T-helper 2 cell treated with Interferon-gamma antibody and Interleukin-4, amounts not matched to agents 5 μg/mL and 100 μg/mL, for 36 hours (primary cell): ENCODE results near the gene RNF31.

Experiments used
- DNase-seq: peaks from one replicate; pipeline ENCODE4 v3.0.0; 2021; ENCODE audit warnings: low spot score
- H3K27ac Mint-ChIP-seq: one replicate; pipeline ENCODE4 v1.8.0; 2021; ENCODE audit warnings: mild to moderate bottlenecking, mixed read lengths
- H3K27me3 Mint-ChIP-seq: one replicate; pipeline ENCODE4 v1.8.0; 2021; ENCODE audit warnings: low read depth, mixed read lengths
- H3K36me3 Mint-ChIP-seq: one replicate; pipeline ENCODE4 v1.8.0; 2021; ENCODE audit warnings: low read depth, mixed read lengths
- H3K4me1 Mint-ChIP-seq: one replicate; pipeline ENCODE4 v1.8.0; 2021; ENCODE audit warnings: low read depth, mixed read lengths
- H3K4me3 Mint-ChIP-seq: one replicate; pipeline ENCODE4 v1.8.0; 2022; ENCODE audit warnings: mild to moderate bottlenecking, moderate library complexity, mixed read lengths
- H3K9me3 Mint-ChIP-seq: one replicate; pipeline ENCODE4 v1.8.0; 2021; ENCODE audit warnings: mixed read lengths

The RNF31 gene

DNA sequence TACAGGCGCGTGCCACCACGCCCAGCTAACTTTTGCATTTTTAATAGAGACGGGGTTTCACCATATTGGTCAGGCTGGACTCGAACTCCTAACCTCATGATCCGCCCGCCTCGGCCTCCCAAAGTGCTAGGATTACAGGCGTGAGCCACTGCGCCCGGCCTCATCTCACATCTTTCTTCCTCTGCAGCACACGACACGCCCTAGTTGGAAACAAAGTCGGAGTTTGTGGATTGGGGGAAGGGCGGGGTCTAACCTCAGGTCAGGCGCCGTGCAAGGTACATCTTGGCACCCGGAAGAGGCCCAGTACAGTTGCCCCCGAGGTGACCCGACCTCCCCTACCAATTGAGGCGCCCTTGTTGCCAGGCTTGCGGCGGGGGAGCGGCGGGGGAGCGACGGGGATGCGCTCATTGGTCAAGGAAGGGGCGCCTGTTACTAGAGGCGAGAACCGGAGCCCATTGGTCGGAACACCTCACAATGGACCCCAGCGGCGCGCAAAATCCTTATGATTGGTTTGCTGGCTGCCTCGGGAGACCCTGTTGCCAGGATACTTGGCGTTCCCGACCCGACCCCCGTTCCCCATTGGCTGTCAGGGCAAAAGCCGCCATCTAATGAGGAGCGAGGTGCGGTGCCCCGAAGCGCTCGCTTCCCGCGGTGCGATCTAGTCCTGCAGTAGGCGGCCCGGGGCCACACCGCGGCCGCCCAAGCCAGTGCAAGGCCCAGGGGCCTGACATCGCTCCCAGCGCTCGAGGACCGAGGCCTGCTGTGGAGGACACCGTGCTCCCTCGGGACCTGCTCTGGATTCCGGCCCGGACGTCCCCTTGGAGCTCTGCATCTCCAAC lies 24.3 kb downstream of the RNF31 start, which contains the start of gene REC8:
TSS of gene REC8 (plus strand) at position 659 of the 839 bp plus-strand sequence. CDS start 473 bp downstream, outside the sequence.
- H3K36me3 Mint-ChIP-seq: peaks cover 61% of the 10 kb centered on the region
- peak within 1 kb of the TSS; percentile 80 for H3K27ac Mint-ChIP-seq
- H3K4me1 Mint-ChIP-seq: peaks cover 29% of the 10 kb centered on the region
- no peaks in the 10 kb centered on the region for H3K9me3 Mint-ChIP-seq
- peak within 1 kb of the TSS; percentile 76 for H3K4me3 Mint-ChIP-seq
- no peaks in the 10 kb centered on the region for H3K27me3 Mint-ChIP-seq
- DNase-seq: peak; percentile 24

DNA sequence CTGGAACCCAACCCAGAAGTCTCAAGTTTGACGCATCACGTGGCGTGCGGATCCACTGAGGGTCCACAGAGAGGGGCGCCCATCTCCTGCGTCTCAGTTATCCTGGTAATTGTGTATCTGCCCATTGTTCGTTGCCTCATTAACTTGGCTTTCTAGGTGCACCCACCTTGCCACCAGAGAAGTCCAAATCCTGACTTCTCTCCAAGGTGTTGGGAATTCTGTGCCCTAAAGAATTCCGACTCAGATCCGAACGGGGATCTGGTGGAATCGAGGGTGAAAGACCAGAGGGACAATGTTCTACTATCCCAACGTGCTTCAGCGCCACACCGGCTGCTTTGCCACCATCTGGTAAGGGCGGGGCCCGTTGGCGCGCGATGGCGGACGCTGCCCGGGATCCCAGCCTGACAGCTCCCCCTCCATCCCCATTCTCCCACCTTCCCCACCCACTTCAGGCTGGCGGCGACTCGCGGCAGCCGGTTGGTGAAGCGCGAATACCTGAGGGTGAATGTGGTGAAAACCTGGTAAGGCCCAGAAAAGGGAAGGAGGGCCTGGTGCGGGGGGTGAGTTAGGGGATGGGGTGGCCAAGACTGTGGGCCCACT lies 25.1 kb downstream of the RNF31 start:
- H3K4me3 Mint-ChIP-seq: peak overlapping the region; percentile 76
- no peak for DNase-seq
- H3K27me3 Mint-ChIP-seq: no peaks in the 10 kb centered on the region
- H3K36me3 Mint-ChIP-seq: peaks cover 62% of the 10 kb centered on the region
- H3K9me3 Mint-ChIP-seq: no peaks in the 10 kb centered on the region
- H3K27ac Mint-ChIP-seq: peak overlapping the region; percentile 49
- H3K4me1 Mint-ChIP-seq: peaks cover 25% of the 10 kb centered on the region

DNA sequence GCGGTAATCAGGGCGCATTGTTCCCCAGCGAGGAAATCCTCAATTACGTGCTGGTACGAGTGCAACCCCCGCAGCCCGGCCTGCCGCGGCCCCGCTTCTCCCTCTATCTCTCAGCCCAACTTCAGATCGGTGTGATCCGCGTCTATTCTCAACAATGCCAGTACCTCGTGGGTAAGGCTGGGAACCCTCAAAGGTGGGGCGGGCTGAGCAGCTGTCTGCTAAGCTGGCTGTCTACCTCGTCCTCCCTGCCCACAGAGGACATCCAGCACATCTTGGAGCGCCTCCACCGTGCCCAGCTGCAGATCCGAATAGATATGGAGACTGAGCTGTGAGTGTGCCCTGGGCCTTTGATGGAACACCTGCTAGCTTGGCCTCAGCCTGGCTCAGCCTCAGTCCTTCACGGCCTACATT lies 25.6 kb downstream of the RNF31 start:
- H3K27ac Mint-ChIP-seq: peak overlapping the region; percentile 39
- no peak for DNase-seq
- peaks cover 62% of the 10 kb centered on the region for H3K36me3 Mint-ChIP-seq
- H3K4me3 Mint-ChIP-seq: no peak overlapping the region
- H3K9me3 Mint-ChIP-seq: no peaks in the 10 kb centered on the region
- no peaks in the 10 kb centered on the region for H3K27me3 Mint-ChIP-seq
- peaks cover 23% of the 10 kb centered on the region for H3K4me1 Mint-ChIP-seq

DNA sequence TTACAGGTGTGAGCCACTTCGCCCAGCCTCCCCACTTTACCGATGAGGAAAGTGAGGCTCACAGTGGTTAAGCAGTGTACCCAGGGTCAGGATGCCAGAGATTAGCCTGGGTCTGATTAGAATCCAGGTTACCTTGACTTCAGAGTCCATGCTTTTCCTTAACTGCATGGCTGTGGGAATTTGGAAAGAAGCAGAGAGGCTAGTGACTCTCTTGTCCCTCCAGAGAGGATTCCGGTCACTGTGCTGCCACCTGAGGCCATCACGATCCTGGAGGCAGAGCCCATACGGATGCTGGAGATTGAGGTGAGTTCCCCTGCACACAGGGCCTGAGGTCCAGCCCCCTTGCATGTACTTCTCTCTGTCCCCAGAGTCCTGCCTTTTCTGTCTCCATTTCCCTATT lies 29.3 kb downstream of the RNF31 start:
- no peaks in the 10 kb centered on the region for H3K9me3 Mint-ChIP-seq
- no peaks in the 10 kb centered on the region for H3K27me3 Mint-ChIP-seq
- H3K4me1 Mint-ChIP-seq: peaks cover 9% of the 10 kb centered on the region
- no peak overlapping the region for H3K4me3 Mint-ChIP-seq
- DNase-seq: no peak
- H3K36me3 Mint-ChIP-seq: peaks cover 62% of the 10 kb centered on the region
- no peak overlapping the region for H3K27ac Mint-ChIP-seq

DNA sequence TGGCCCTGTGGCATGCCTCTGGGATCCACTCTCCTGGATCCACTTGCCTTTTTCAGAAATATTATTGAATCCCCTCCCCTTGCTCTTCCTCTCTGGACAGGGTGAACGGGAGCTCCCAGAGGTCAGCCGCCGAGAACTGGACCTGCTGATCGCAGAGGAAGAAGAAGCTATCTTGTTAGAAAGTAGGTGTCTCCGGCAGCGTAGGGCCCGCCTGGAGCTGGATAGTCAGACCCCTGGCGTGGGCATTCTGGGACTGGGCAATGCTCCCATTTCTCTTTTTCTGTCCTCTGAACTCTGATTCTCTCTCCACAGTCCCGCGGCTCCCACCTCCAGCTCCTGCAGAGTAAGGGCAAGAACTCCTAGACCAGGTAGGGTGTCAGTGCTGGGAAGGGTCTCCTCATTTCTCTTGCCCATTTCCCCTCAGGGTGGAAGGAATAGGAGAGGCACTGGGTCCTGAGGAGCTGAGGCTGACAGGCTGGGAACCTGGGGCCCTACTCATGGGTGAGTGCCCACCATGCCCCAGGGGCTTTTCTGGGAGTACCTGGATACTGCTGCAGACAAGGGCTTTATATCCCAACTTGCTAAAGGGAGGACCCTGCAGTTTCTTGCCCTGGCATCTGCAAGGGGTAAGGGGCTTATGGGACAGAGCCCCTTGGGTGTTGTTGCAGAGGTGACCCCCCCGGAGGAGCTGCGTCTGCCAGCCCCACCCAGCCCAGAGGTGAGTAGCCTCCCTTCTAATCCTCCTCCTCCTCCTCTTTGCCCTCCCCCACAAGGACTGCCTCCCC lies 29.9 kb downstream of the RNF31 start:
- Mint-ChIP-seq H3K36me3 (peaks cover 63% of the 10 kb centered on the region), H3K27ac (no peak overlapping the region)

DNA sequence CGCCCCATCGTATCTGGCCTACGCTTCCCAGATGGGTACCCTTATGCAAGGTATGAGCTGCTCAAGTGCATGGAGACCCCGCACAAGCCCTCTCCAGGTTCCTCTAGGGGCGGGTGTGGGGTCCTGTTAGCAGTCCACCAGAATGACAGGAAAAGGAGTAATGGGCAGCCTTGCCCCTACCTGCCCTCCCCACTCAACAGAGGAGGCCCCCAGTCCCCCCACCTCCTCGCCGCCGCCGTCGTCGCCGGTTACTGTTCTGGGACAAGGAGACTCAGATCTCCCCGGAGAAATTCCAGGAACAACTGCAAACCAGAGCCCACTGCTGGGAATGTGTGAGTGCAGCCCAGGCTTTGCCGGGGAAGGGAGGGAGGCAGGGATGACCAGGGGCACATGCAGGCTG lies 30.6 kb downstream of the RNF31 start:
- no peaks in the 10 kb centered on the region for H3K27me3 Mint-ChIP-seq
- peaks cover 7% of the 10 kb centered on the region for H3K4me1 Mint-ChIP-seq
- no peak for DNase-seq
- no peak overlapping the region for H3K27ac Mint-ChIP-seq
- no peaks in the 10 kb centered on the region for H3K9me3 Mint-ChIP-seq
- peaks cover 65% of the 10 kb centered on the region for H3K36me3 Mint-ChIP-seq
- no peak overlapping the region for H3K4me3 Mint-ChIP-seq

More for the DNA sequence above, 29.9 kb downstream of the RNF31 start:
- Mint-ChIP-seq H3K4me1 (peaks cover 9% of the 10 kb centered on the region), H3K27me3 (no peaks in the 10 kb centered on the region), H3K4me3 (no peak overlapping the region), H3K9me3 (no peaks in the 10 kb centered on the region)
- DNase-seq: no peak

DNA sequence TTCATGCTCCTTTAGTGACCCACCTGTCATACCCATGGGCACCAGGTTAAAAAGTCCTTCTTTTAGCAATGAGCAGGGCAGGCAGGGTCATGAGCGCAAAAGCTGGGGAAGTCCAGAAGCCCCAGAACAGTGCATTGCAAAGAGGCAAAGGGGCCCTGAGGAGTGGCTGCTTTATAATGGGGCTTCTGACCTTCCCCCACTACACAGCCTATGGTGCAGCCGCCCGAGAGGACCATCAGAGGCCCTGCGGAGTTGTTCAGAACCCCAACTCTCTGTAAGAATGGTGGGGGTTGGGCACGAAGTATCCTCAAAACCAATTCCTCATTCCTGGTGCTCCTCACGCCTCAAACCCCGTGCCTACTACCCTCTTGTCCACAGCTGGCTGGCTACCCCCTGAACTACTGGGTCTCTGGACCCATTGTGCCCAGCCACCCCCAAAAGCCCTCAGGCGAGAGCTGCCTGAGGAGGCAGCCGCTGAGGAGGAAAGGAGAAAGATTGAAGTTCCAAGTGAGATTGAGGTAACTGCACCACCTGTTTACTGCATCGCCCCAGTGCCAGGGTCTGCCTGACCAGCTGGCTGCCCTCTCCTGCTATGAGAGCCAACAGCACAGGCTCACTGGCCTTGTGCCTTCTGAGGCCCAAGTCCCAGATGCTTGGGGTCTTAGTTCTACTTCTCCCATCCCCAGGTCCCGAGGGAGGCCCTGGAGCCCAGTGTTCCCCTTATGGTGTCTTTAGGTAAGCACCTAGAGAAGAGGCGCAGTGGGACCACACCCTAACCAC lies 31.3 kb downstream of the RNF31 start:
- Mint-ChIP-seq H3K27ac (no peak overlapping the region), H3K4me1 (peaks cover 6% of the 10 kb centered on the region), H3K9me3 (no peaks in the 10 kb centered on the region), H3K27me3 (no peaks in the 10 kb centered on the region), H3K36me3 (peaks cover 64% of the 10 kb centered on the region), H3K4me3 (no peak overlapping the region)
- no peak for DNase-seq

DNA sequence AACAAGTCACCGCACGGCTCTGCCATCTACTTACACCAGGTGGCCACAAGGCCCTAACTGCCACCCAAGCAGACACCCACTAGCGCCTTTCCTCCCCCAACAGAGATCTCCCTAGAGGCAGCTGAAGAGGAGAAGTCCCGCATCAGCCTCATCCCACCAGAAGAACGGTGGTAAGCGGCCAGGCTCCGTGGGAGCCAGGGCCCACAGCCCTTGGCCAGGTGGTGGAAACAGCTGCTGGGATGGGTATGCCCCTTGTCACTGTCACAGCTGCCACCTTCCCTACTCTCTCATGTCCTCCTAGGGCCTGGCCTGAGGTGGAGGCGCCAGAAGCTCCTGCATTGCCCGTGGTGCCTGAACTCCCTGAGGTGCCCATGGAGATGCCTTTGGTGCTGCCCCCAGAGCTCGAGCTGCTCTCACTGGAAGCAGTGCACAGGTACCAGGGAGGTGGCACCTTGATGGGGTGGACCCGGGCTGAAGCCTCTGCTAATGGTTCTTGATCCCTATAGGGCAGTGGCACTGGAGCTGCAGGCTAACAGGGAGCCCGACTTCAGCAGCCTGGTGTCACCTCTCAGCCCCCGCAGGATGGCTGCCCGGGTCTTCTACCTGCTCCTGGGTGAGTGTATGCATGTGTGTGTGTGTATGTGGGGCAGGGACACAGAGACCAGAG lies 32.1 kb downstream of the RNF31 start:
- Mint-ChIP-seq H3K9me3 (no peaks in the 10 kb centered on the region), H3K27me3 (no peaks in the 10 kb centered on the region), H3K4me1 (peaks cover 6% of the 10 kb centered on the region), H3K27ac (no peak overlapping the region), H3K4me3 (no peak overlapping the region), H3K36me3 (peaks cover 59% of the 10 kb centered on the region)
- no peak for DNase-seq

DNA sequence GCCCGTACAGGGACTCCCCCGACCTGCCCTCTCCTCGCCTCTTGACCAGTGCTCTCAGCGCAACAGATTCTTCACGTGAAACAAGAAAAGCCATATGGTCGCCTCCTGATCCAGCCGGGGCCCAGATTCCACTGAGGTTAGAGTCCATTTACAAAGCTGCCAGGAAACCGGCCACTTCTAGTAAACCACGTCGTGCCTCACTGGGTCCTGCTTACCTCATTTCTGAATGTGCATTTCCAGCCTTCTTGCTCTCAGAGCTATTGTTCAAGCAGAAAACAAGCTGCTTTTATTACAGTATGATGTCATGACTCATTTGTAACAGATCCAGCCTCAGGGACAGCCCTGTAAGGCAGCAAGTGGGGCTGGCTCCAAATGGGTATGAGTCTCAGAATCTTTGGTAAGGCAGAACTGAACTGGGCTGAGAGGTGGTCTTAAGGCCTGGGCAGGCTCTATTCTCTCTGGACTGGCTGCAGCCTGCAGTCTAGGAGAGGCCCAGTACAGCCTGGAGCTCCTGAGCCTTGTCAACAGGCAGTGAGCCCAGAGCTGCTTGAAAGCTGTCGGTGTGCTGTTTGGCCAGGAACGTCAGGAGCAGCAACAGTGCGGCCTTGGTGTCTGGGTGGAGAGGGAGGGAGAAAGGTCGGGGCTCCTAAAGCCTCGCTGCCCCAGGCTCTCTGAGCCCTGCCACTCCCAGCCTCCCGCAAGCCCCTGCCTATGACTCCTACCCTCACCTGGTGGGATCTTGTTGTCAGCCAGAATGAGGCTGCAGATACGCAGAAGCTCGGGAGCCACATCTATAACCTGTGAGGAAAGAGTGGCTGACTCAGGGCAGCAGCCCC lies 32.9 kb downstream of the RNF31 start:
- no peaks in the 10 kb centered on the region for H3K27me3 Mint-ChIP-seq
- no peak overlapping the region for H3K4me3 Mint-ChIP-seq
- H3K27ac Mint-ChIP-seq: peak overlapping the region; percentile 26
- peaks cover under 1% of the 10 kb centered on the region for H3K4me1 Mint-ChIP-seq
- no peak for DNase-seq
- H3K36me3 Mint-ChIP-seq: peaks cover 54% of the 10 kb centered on the region
- H3K9me3 Mint-ChIP-seq: no peaks in the 10 kb centered on the region

DNA sequence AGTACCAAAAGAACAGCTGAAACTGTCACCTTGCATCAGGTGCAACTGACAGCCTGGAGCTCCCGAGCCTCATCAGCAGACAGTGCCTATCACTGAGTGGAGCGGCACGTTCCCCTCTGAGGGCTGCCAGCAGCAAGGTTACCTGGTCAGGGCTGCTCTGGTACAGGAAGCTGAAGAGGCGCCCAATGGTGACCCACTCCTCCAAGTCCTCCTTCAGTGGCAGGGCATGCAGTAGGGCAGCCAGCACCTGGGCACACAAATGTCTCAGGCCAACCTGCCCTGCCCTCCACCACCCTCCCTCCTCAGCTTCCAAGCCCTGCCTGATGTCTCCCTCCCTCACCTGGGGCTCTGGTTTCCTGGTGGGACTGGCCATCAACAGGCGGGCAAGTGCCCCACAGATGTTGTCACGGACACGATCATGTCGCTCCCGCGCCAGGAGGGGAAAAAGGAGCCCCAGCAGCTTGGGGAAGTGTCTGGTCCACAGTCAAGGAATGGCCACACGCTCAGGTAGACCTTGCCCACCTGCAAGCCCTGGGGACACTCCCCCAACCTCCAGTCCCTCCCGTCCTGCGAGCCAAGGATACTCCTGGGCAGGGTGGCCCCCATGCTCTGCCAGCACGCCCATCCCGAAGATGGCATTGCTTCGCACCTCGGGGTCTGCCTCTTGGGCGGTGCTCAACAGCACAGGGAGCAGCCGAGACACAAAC lies 34.2 kb downstream of the RNF31 start:
- Mint-ChIP-seq H3K4me3 (no peak overlapping the region), H3K9me3 (no peaks in the 10 kb centered on the region), H3K27me3 (no peaks in the 10 kb centered on the region), H3K27ac (no peak overlapping the region), H3K36me3 (peaks cover 58% of the 10 kb centered on the region), H3K4me1 (no peaks in the 10 kb centered on the region)
- DNase-seq: no peak

DNA sequence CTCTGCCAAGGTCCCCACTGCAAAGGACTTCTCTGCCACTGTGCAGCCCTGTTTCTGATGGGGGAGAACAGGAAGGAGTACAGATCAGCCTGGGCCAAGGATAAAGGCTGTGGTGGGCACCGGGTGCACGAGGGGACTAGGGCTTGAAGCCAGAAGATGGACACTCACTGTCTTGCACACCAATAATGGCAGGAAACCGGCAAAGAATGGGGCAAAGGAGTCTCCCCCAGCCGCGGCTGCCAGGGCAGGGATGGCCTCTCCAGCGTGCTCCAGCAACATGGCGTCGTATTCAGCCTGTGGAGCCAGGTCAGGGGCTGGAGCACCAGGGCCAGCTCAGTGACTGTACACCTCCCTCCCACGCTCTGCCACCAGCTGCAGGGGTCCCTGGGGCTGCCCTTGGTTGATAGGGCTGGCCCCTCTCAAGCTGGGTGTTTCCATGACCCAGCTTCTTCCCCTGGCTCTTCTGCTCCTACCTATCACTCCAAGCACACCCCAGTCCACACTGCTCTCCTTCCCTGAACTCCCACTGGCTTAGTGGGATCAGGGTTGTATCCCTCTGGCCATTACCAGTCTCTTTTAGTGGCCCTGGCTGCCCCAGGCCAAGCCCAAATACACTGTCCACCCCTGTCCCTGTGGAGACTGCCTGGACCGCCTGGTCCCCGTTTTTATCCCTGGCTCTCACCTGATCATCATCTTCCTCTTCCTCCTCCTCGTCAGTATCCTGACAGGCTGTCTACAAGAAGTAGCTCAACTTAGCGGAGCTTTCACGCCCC lies 35.0 kb downstream of the RNF31 start:
- H3K4me1 Mint-ChIP-seq: peaks cover 4% of the 10 kb centered on the region
- H3K4me3 Mint-ChIP-seq: no peak overlapping the region
- peaks cover 56% of the 10 kb centered on the region for H3K36me3 Mint-ChIP-seq
- peak overlapping the region; percentile 55 for H3K27ac Mint-ChIP-seq
- H3K9me3 Mint-ChIP-seq: no peaks in the 10 kb centered on the region
- no peak for DNase-seq
- no peaks in the 10 kb centered on the region for H3K27me3 Mint-ChIP-seq
